Measurements from ENCODE around the gene CACNA2D1.

The CACNA2D1 gene

DNA sequence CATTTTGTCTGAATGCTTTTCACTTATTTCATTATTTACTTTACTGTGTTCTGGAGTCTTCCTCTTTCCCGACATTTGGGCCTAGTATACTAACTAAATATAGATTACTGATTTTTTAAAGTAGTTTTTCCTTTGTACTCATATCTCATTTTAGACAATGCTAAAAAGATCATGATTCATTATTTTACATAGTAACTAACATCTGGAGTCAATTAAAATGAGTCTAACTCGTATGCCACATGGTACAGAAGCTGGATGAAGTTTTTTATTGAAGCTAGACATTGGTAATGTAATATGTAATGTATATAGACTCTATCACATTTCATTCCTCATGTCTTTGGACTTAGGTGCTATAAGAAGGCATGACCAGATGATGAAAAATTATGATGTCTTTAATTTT is 517.4 kb downstream of the CACNA2D1 start:
- TF ChIP-seq FOXP2 (optimal IDR thresholded peaks at IDR 0.05; ENCODE audit: borderline replicate concordance, extremely low read depth, extremely low read length, insufficient read depth) (no peak), TAF1 (IDR thresholded peaks at IDR 0.05; ENCODE audit: borderline replicate concordance, insufficient read depth, low read length) (no peak), POLR2AphosphoS5 (IDR thresholded peaks at IDR 0.05; ENCODE audit: low read depth, low read length) (no peak), SIN3A (IDR thresholded peaks at IDR 0.05; ENCODE audit: borderline replicate concordance, insufficient read depth, low read length) (no peak)
- TF ChIP-seq, protein P1, sequence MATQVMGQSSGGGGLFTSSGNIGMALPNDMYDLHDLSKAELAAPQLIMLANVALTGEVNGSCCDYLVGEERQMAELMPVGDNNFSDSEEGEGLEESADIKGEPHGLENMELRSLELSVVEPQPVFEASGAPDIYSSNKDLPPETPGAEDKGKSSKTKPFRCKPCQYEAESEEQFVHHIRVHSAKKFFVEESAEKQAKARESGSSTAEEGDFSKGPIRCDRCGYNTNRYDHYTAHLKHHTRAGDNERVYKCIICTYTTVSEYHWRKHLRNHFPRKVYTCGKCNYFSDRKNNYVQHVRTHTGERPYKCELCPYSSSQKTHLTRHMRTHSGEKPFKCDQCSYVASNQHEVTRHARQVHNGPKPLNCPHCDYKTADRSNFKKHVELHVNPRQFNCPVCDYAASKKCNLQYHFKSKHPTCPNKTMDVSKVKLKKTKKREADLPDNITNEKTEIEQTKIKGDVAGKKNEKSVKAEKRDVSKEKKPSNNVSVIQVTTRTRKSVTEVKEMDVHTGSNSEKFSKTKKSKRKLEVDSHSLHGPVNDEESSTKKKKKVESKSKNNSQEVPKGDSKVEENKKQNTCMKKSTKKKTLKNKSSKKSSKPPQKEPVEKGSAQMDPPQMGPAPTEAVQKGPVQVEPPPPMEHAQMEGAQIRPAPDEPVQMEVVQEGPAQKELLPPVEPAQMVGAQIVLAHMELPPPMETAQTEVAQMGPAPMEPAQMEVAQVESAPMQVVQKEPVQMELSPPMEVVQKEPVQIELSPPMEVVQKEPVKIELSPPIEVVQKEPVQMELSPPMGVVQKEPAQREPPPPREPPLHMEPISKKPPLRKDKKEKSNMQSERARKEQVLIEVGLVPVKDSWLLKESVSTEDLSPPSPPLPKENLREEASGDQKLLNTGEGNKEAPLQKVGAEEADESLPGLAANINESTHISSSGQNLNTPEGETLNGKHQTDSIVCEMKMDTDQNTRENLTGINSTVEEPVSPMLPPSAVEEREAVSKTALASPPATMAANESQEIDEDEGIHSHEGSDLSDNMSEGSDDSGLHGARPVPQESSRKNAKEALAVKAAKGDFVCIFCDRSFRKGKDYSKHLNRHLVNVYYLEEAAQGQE (IDR thresholded peaks at IDR 0.05; ENCODE audit: insufficient read depth in 1 of 2, low read depth in 2 of 2, low read length in 2 of 2): no peak

DNA sequence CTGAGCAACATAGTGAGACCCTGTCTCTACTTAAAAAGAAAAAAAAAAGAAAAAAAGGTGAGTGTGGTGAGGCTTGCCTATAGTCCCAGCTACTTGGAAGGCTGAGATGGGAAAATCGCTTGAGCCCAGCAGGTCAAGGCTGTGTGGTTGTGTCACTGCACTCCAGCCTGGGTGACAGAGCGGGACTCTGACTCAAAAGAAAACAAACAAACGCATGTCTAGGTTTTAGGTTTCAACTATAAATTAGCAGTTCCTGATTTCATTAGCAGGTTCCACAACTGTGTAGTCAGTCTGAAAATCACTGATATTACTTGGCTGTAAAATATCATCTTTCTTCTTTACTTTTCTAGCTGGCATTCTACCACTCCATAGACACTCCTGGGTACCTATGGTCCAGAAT is 518.0 kb downstream of the CACNA2D1 start:
- TF ChIP-seq POLR2AphosphoS5 (IDR thresholded peaks at IDR 0.05; ENCODE audit: low read depth, low read length) (no peak), SIN3A (IDR thresholded peaks at IDR 0.05; ENCODE audit: borderline replicate concordance, insufficient read depth, low read length) (no peak), TAF1 (IDR thresholded peaks at IDR 0.05; ENCODE audit: borderline replicate concordance, insufficient read depth, low read length) (no peak), FOXP2 (optimal IDR thresholded peaks at IDR 0.05; ENCODE audit: borderline replicate concordance, extremely low read depth, extremely low read length, insufficient read depth) (no peak)
- TF ChIP-seq, protein P1 (IDR thresholded peaks at IDR 0.05; ENCODE audit: insufficient read depth in 1 of 2, low read depth in 2 of 2, low read length in 2 of 2): no peak

DNA sequence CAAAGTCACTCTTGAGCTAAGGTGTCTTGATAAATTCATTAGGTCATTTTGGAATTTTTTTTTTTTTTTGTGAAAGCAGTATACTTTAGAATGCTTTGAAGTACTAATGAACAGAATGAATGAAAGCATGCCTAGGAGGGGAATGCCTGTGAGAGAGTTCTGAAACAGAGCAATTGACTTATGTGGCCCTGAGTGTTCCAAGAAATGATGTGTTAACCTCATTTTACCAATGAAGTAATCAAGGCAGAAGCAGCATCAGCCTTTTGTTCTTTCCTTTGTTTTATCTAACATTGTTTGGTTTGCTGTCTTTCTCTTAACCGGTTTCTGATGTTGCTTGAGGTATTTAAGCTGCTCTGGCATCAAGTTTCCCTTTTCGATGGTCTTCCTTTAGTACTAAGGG is 519.1 kb downstream of the CACNA2D1 start:
- no peak for TF ChIP-seq FOXP2 (optimal IDR thresholded peaks at IDR 0.05; ENCODE audit: borderline replicate concordance, extremely low read depth, extremely low read length, insufficient read depth)
- no peak for TF ChIP-seq POLR2AphosphoS5 (IDR thresholded peaks at IDR 0.05; ENCODE audit: low read depth, low read length)
- TF ChIP-seq, protein P1 (IDR thresholded peaks at IDR 0.05; ENCODE audit: insufficient read depth in 1 of 2, low read depth in 2 of 2, low read length in 2 of 2): no peak
- no peak for TF ChIP-seq SIN3A (IDR thresholded peaks at IDR 0.05; ENCODE audit: borderline replicate concordance, insufficient read depth, low read length)
- no peak for TF ChIP-seq TAF1 (IDR thresholded peaks at IDR 0.05; ENCODE audit: borderline replicate concordance, insufficient read depth, low read length)

DNA sequence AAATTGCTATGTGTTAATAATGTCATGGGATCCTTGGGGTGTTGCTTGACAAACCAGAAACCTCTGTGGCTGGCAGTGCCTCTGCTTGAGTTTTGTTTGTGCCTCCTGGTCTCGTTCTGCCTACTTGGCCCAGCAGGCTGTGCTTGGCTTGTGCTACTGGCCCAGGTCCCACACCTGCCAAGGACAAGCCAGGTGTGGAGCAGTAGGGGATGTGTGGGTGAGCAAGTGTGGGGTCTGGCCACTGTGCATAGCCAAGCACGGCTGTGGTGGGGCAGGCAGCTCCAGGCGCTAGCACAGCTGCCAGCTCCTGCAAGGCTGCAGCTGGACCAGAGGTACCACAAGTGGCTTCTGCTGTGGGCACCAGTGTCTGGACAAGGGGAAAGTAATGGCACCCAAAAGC is 524.1 kb downstream of the CACNA2D1 start:
- TF ChIP-seq TAF1 (IDR thresholded peaks at IDR 0.05; ENCODE audit: borderline replicate concordance, insufficient read depth, low read length) (no peak), FOXP2 (optimal IDR thresholded peaks at IDR 0.05; ENCODE audit: borderline replicate concordance, extremely low read depth, extremely low read length, insufficient read depth) (no peak), SIN3A (IDR thresholded peaks at IDR 0.05; ENCODE audit: borderline replicate concordance, insufficient read depth, low read length) (no peak), POLR2AphosphoS5 (IDR thresholded peaks at IDR 0.05; ENCODE audit: low read depth, low read length) (no peak)
- TF ChIP-seq, protein P1 (IDR thresholded peaks at IDR 0.05; ENCODE audit: insufficient read depth in 1 of 2, low read depth in 2 of 2, low read length in 2 of 2): no peak

DNA sequence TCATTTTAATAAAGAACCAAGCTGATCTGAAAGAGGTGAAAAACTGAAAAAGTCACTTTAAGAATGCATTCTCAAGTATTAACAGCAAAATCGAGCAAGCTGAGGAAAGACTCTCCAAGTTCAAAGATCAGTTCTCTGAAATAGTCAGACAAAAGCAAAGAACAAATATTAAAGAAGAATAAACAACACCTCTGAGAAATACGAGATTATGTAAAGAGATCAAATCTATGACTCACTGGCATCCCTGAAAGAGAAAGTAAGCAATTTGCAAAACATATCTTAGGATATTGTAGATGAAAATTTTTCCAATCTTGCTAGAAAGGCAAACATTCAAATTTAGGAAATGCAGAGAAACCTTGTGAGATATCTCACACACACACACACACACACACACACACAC is 535.4 kb downstream of the CACNA2D1 start:
- TF ChIP-seq, protein P1 (IDR thresholded peaks at IDR 0.05; ENCODE audit: insufficient read depth in 1 of 2, low read depth in 2 of 2, low read length in 2 of 2): no peak
- TF ChIP-seq POLR2AphosphoS5 (IDR thresholded peaks at IDR 0.05; ENCODE audit: low read depth, low read length): no peak
- TF ChIP-seq TAF1 (IDR thresholded peaks at IDR 0.05; ENCODE audit: borderline replicate concordance, insufficient read depth, low read length): no peak
- TF ChIP-seq FOXP2 (optimal IDR thresholded peaks at IDR 0.05; ENCODE audit: borderline replicate concordance, extremely low read depth, extremely low read length, insufficient read depth): no peak
- no peak for TF ChIP-seq SIN3A (IDR thresholded peaks at IDR 0.05; ENCODE audit: borderline replicate concordance, insufficient read depth, low read length)
